Measurements from ENCODE around the gene SAT2.

Gene SAT2

GRCh38 chr17:7592422-7593021, 35.1 kb downstream of the SAT2 start:
- DNase-seq (ENCODE audit: low read depth): no peak
- no peak overlapping the region for H3K4me3 ChIP-seq (ENCODE audit: low read depth, low read length)
- TF ChIP-seq, protein P1, sequence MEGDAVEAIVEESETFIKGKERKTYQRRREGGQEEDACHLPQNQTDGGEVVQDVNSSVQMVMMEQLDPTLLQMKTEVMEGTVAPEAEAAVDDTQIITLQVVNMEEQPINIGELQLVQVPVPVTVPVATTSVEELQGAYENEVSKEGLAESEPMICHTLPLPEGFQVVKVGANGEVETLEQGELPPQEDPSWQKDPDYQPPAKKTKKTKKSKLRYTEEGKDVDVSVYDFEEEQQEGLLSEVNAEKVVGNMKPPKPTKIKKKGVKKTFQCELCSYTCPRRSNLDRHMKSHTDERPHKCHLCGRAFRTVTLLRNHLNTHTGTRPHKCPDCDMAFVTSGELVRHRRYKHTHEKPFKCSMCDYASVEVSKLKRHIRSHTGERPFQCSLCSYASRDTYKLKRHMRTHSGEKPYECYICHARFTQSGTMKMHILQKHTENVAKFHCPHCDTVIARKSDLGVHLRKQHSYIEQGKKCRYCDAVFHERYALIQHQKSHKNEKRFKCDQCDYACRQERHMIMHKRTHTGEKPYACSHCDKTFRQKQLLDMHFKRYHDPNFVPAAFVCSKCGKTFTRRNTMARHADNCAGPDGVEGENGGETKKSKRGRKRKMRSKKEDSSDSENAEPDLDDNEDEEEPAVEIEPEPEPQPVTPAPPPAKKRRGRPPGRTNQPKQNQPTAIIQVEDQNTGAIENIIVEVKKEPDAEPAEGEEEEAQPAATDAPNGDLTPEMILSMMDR (conservative IDR thresholded peaks at IDR 0.05; ENCODE audit: low read depth, low read length): no peak

- no peak for DNase-seq (ENCODE audit: low read depth)
- TF ChIP-seq, protein P1 (conservative IDR thresholded peaks at IDR 0.05; ENCODE audit: low read depth, low read length): no peak
- no peak overlapping the region for H3K4me3 ChIP-seq (ENCODE audit: low read depth, low read length)
Measured at GRCh38 chr17:7591596-7591995, 36.0 kb downstream of the SAT2 start.

- TF ChIP-seq, protein P1 (conservative IDR thresholded peaks at IDR 0.05; ENCODE audit: low read depth, low read length): no peak
- DNase-seq (ENCODE audit: low read depth): peak; percentile 65
- H3K4me3 ChIP-seq (ENCODE audit: low read depth, low read length): no peak overlapping the region
Measured at GRCh38 chr17:7590743-7591142, 36.9 kb downstream of the SAT2 start.

GRCh38 chr17:7589891-7590691, 37.5 kb downstream of the SAT2 start, which contains the start of gene SOX15:
Gene SOX15, minus strand, starts transcription at chr17:7590094. Its CDS starts 418 bp downstream, at chr17:7589676.
- no peak for DNase-seq (ENCODE audit: low read depth)
- H3K4me3 ChIP-seq (ENCODE audit: low read depth, low read length): no peak within 1 kb of the TSS
- TF ChIP-seq, protein P1 (conservative IDR thresholded peaks at IDR 0.05; ENCODE audit: low read depth, low read length): no peak

DNA sequence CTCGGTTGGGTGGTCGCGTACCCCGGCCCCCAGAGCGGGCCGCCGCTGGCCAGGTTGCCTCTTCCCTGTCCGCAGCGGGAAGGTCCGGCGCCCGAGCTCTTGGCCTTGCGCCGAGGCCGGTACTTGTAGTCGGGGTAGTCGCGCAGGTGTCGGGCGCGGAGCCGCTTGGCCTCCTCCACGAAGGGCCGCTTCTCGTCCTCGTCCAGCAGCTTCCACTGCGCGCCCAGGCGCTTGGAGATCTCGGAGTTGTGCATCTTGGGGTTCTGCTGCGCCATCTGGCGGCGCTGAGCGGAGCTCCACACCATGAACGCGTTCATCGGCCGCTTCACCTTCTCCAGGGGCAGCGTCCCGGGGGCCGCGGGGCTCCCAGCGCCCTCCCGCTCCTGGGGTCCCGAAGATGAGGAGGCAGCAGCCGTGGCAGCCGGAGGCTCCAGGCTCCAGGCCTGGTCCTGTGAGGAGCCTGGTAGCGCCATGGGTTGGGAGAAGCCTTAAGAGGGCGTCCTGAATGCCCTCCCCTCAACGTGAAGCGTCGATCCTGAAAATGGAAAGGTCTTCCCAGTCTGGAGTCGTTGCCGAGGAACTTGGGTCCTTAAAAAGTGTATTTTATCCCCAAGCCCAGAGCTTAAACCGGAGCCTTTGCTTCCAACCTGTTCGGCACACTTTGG, 38.3 kb downstream of the SAT2 start:
- no peak overlapping the region for H3K4me3 ChIP-seq (ENCODE audit: low read depth, low read length)
- TF ChIP-seq, protein P1 (conservative IDR thresholded peaks at IDR 0.05; ENCODE audit: low read depth, low read length): peak; percentile 87
- DNase-seq (ENCODE audit: low read depth): peak; percentile 90

- no peak for DNase-seq (ENCODE audit: low read depth)
- H3K4me3 ChIP-seq (ENCODE audit: low read depth, low read length): no peak overlapping the region
- TF ChIP-seq, protein P1 (conservative IDR thresholded peaks at IDR 0.05; ENCODE audit: low read depth, low read length): no peak
Measured at GRCh38 chr17:7588553-7589203, 38.9 kb downstream of the SAT2 start.
